COLO668 (cell line): Measurements from ENCODE around the gene IFI27L1.

Experiments
- DNase-seq: peaks from one replicate; lab custom pipeline; 2025; ENCODE audit not compliant: unreplicated experiment; lab: John Stamatoyannopoulos, UW

Gene IFI27L1

GRCh38 chr14:94113490-94113889 lies 32.4 kb downstream of the IFI27L1 start:
- no peak for DNase-seq

GRCh38 chr14:94113908-94114588 lies 32.9 kb downstream of the IFI27L1 start:
- DNase-seq = no peak

GRCh38 chr14:94114589-94115057 lies 33.5 kb downstream of the IFI27L1 start:
- DNase-seq = no peak

- no peak for DNase-seq
These were observed 34.0 kb downstream of the IFI27L1 start for GRCh38 chr14:94115058-94115591.

- DNase-seq = no peak
These were observed 34.5 kb downstream of the IFI27L1 start for GRCh38 chr14:94115631-94116030.

- no peak for DNase-seq
These were observed 35.6 kb downstream of the IFI27L1 start for GRCh38 chr14:94116701-94117100.

- no peak for DNase-seq
These were observed 36.7 kb downstream of the IFI27L1 start for GRCh38 chr14:94117856-94118255.

- no peak for DNase-seq
These were observed 38.0 kb downstream of the IFI27L1 start for GRCh38 chr14:94119071-94119470.

- DNase-seq = no peak
These were observed 39.7 kb downstream of the IFI27L1 start for GRCh38 chr14:94120667-94121340.

GRCh38 chr14:94121485-94121884 lies 40.4 kb downstream of the IFI27L1 start:
- no peak for DNase-seq

GRCh38 chr14:94122438-94122837 lies 41.3 kb downstream of the IFI27L1 start:
- DNase-seq = no peak

GRCh38 chr14:94123296-94123695 lies 42.2 kb downstream of the IFI27L1 start:
- no peak for DNase-seq

GRCh38 chr14:94123868-94124267 lies 42.8 kb downstream of the IFI27L1 start:
- no peak for DNase-seq

- DNase-seq = no peak
These were observed 43.7 kb downstream of the IFI27L1 start for GRCh38 chr14:94124582-94125377.

- no peak for DNase-seq
These were observed 44.7 kb downstream of the IFI27L1 start for GRCh38 chr14:94125659-94126418.

- no peak for DNase-seq
These were observed 45.2 kb downstream of the IFI27L1 start for GRCh38 chr14:94126419-94126677.

GRCh38 chr14:94126800-94127199 lies 45.7 kb downstream of the IFI27L1 start:
- DNase-seq = no peak

GRCh38 chr14:94127330-94127729 lies 46.2 kb downstream of the IFI27L1 start:
- no peak for DNase-seq

GRCh38 chr14:94128216-94128839 lies 47.2 kb downstream of the IFI27L1 start:
- DNase-seq = no peak

GRCh38 chr14:94129111-94129757 lies 48.1 kb downstream of the IFI27L1 start, which contains the start of gene IFI27L2:
Gene IFI27L2, minus strand, starts transcription at chr14:94129604. Its CDS starts 40 bp downstream, at chr14:94129564.
- DNase-seq = peak; percentile 77
